GM12878 (cell line): ENCODE results near the gene RPS16. TPM values are rescaled to one million over a fixed set of nuclear protein-coding genes. Genes with fewer than 3 reads are reported as not detected.
A peak's percentile ranks its signal among the peaks of the same experiment; 100 is the strongest.

Experiments used
- E2F8 ChIP-seq: fragments of 450-650 bp; IDR thresholded peaks from 2 replicates; pipeline ENCODE4 v1.6.1; 2018; ENCODE audit warnings: mild to moderate bottlenecking, low read depth, moderate library complexity; ENCODE audit not compliant: partially characterized antibody
- PRDM15 ChIP-seq: fragments of 450-650 bp; formaldehyde crosslinking; IDR thresholded peaks from 2 replicates; pipeline ENCODE4 v1.4.0; 2020; ENCODE audit warnings: mild to moderate bottlenecking, moderate library complexity
- RB1 ChIP-seq: fragments of 450-650 bp; formaldehyde crosslinking; IDR thresholded peaks from 2 replicates; pipeline ENCODE4 v1.6.1; 2017; ENCODE audit warnings: mild to moderate bottlenecking, borderline replicate concordance
- SIN3A ChIP-seq: IDR thresholded peaks from 2 replicates; pipeline ENCODE4 v1.6.1; 2012; ENCODE audit warnings: low read depth, low read length, improper control_type of control experiment
- SKIL ChIP-seq: fragments of 450-650 bp; IDR thresholded peaks from 2 replicates; pipeline ENCODE4 v1.6.1; 2017; ENCODE audit warnings: mild to moderate bottlenecking, low read depth, inconsistent platforms; ENCODE audit not compliant: poor library complexity, severe bottlenecking
- ZNF217 ChIP-seq: fragments of 450-650 bp; IDR thresholded peaks from 2 replicates; pipeline ENCODE4 v1.6.1; 2017; ENCODE audit warnings: antibody characterized with exemption, mild to moderate bottlenecking
- polyA plus RNA-seq, 11 experiments: library from polyadenylated mRNA; depleted of rRNA in 4 of 11; unstranded in 6 of 11; stranded (reverse) in 5 of 11; fragments of >200 nt; fragmentation: Nextera tagmentation in 4 of 11; fragmentation: Illumina TruSeq in 1 of 11; extraction: Ambion mirVana in 4 of 11; extraction: Trizol in 1 of 11; gene quantifications; 1 replicate in 1 of 11; 2 replicates in 10 of 11; pipeline versions ENCODE4 v1.2.1 to v1.2.3, GENCODE V29; 2011 to 2016; ENCODE audit warnings: inconsistent platforms in 2 of 11, missing spikeins in 2 of 11, low read depth in 1 of 11
- total RNA-seq, 4 experiments: library from RNA; depleted of rRNA in 3 of 4; stranded (reverse); fragments of >200 nt in 3 of 4; fragmentation: Illumina TruSeq in 1 of 4; extraction: Trizol in 1 of 4; gene quantifications; 2 replicates each; pipeline versions ENCODE4 v1.2.1 to v1.2.3, GENCODE V29; 2013 to 2021
- TF ChIP-seq, protein P1 (sequence below): IDR thresholded peaks from 2 replicates; pipeline ENCODE4 v1.6.1; 2012; ENCODE audit warnings: low read depth, low read length, improper control_type of control experiment
- TF ChIP-seq, protein P2 (sequence below): fragments of 450-650 bp; IDR thresholded peaks from 2 replicates; pipeline ENCODE4 v1.6.1; 2017; ENCODE audit warnings: mild to moderate bottlenecking
- TF ChIP-seq, protein P3 (sequence below): fragments of 450-650 bp; IDR thresholded peaks from 2 replicates; pipeline ENCODE4 v1.6.1; 2017; ENCODE audit warnings: low read depth, mild to moderate bottlenecking, moderate library complexity
- TF ChIP-seq, protein P4 (sequence below): fragments of 450-650 bp; IDR thresholded peaks from 2 replicates; pipeline ENCODE4 v1.6.1; 2017; ENCODE audit warnings: mild to moderate bottlenecking, moderate library complexity

Gene RPS16
- total and polyA plus RNA-seq, 10 of the 15 experiments (the other 5 are each of a cell fraction or from before 2014, with no cell fraction given), result 148 to 4,810 (median 2,343) TPM

DNA sequence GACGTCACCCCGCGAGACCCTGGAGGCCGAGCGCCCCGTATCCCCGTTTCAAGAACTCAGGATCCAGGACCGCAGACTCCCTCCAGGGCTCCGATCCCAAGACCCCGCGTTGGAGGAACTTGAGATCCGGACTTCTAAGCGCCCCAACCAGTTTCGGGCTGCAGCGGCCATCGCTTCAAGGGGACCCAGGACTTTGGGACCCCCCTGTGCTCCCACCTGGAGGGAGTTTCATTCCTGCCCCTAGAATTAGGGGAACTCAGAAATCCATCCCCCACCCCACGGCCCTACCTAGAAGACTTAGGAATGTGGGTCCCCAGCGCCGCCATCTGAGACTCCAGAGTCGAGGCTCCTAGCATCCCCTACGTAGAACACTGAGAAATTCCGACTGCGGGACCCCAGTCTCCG lies 22.9 kb downstream of the RPS16 start (continued):
- TF ChIP-seq, protein P1, sequence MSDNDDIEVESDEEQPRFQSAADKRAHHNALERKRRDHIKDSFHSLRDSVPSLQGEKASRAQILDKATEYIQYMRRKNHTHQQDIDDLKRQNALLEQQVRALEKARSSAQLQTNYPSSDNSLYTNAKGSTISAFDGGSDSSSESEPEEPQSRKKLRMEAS, result no peak
- TF ChIP-seq RB1 (no peak), SIN3A (no peak; the same call in 1 of the 2 replicates), SKIL (no peak), ZNF217 (0 out of 2 replicates have a peak, but pooled peaks have one; percentile 11), E2F8 (no peak), PRDM15 (CRISPR knock-in tag) (no peak)
- TF ChIP-seq, protein P2, sequence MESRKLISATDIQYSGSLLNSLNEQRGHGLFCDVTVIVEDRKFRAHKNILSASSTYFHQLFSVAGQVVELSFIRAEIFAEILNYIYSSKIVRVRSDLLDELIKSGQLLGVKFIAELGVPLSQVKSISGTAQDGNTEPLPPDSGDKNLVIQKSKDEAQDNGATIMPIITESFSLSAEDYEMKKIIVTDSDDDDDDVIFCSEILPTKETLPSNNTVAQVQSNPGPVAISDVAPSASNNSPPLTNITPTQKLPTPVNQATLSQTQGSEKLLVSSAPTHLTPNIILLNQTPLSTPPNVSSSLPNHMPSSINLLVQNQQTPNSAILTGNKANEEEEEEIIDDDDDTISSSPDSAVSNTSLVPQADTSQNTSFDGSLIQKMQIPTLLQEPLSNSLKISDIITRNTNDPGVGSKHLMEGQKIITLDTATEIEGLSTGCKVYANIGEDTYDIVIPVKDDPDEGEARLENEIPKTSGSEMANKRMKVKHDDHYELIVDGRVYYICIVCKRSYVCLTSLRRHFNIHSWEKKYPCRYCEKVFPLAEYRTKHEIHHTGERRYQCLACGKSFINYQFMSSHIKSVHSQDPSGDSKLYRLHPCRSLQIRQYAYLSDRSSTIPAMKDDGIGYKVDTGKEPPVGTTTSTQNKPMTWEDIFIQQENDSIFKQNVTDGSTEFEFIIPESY, result no peak
- TF ChIP-seq, protein P3, sequence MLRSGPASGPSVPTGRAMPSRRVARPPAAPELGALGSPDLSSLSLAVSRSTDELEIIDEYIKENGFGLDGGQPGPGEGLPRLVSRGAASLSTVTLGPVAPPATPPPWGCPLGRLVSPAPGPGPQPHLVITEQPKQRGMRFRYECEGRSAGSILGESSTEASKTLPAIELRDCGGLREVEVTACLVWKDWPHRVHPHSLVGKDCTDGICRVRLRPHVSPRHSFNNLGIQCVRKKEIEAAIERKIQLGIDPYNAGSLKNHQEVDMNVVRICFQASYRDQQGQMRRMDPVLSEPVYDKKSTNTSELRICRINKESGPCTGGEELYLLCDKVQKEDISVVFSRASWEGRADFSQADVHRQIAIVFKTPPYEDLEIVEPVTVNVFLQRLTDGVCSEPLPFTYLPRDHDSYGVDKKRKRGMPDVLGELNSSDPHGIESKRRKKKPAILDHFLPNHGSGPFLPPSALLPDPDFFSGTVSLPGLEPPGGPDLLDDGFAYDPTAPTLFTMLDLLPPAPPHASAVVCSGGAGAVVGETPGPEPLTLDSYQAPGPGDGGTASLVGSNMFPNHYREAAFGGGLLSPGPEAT, result no peak
- TF ChIP-seq, protein P4, sequence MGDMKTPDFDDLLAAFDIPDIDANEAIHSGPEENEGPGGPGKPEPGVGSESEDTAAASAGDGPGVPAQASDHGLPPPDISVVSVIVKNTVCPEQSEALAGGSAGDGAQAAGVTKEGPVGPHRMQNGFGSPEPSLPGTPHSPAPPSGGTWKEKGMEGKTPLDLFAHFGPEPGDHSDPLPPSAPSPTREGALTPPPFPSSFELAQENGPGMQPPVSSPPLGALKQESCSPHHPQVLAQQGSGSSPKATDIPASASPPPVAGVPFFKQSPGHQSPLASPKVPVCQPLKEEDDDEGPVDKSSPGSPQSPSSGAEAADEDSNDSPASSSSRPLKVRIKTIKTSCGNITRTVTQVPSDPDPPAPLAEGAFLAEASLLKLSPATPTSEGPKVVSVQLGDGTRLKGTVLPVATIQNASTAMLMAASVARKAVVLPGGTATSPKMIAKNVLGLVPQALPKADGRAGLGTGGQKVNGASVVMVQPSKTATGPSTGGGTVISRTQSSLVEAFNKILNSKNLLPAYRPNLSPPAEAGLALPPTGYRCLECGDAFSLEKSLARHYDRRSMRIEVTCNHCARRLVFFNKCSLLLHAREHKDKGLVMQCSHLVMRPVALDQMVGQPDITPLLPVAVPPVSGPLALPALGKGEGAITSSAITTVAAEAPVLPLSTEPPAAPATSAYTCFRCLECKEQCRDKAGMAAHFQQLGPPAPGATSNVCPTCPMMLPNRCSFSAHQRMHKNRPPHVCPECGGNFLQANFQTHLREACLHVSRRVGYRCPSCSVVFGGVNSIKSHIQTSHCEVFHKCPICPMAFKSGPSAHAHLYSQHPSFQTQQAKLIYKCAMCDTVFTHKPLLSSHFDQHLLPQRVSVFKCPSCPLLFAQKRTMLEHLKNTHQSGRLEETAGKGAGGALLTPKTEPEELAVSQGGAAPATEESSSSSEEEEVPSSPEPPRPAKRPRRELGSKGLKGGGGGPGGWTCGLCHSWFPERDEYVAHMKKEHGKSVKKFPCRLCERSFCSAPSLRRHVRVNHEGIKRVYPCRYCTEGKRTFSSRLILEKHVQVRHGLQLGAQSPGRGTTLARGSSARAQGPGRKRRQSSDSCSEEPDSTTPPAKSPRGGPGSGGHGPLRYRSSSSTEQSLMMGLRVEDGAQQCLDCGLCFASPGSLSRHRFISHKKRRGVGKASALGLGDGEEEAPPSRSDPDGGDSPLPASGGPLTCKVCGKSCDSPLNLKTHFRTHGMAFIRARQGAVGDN, result no peak
